SU-DHL-6 (cell line): ENCODE measurements around the gene UBTD2.

Source experiments
- EZH2phosphoT487 ChIP-seq: fragments of 200-600 bp; sonication (generic), shearing (Covaris generic); conservative IDR thresholded peaks from 2 replicates; pipeline ENCODE4 v1.6.1; 2018; ENCODE audit warnings: mild to moderate bottlenecking, antibody characterized with exemption, low read length, moderate library complexity, mixed read lengths
- TF ChIP-seq, protein P1 (sequence below): fragments of 200-600 bp; sonication (generic); IDR thresholded peaks from one replicate; pipeline ENCODE4 v1.5.1; 2017; ENCODE audit warnings: antibody characterized with exemption, mild to moderate bottlenecking, low read length, moderate library complexity; ENCODE audit not compliant: insufficient read depth, poor library complexity, severe bottlenecking

DNA sequence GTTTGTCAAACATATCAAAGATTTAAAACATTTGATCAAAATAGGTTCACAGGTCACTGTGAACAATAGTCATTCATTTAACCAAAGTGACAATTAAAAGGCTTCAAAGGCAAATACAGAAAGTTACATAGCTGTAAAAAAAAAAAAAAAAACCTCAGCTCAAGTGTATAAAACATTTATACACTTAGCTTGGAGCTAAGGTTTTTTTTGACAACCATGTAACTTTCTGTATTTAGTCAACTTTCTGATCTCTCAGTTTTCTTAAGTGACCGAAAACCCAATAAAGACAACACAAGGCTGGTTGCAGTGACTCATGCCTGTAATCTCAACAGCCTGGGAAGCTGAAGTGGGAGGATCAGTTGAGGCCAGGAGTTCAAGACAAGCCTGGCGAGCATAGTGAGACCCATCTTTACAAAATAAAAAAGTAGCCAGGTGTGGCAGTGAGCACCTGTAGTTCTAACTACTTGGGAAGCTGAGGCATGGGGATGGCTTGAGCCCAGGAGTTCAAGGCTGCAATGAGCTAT, 16.4 kb upstream of the UBTD2 start:
- no peak for TF ChIP-seq EZH2phosphoT487
- TF ChIP-seq, protein P1, sequence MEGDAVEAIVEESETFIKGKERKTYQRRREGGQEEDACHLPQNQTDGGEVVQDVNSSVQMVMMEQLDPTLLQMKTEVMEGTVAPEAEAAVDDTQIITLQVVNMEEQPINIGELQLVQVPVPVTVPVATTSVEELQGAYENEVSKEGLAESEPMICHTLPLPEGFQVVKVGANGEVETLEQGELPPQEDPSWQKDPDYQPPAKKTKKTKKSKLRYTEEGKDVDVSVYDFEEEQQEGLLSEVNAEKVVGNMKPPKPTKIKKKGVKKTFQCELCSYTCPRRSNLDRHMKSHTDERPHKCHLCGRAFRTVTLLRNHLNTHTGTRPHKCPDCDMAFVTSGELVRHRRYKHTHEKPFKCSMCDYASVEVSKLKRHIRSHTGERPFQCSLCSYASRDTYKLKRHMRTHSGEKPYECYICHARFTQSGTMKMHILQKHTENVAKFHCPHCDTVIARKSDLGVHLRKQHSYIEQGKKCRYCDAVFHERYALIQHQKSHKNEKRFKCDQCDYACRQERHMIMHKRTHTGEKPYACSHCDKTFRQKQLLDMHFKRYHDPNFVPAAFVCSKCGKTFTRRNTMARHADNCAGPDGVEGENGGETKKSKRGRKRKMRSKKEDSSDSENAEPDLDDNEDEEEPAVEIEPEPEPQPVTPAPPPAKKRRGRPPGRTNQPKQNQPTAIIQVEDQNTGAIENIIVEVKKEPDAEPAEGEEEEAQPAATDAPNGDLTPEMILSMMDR = no peak
